PC-3 (cell line): ENCODE data around the gene MZT2B. TPM values are rescaled to one million over a fixed set of nuclear protein-coding genes. Genes with fewer than 3 reads are reported as not detected.
"Not testable (repeated sequence)": the region's sequence is repeated elsewhere in the genome, so short reads cannot be mapped to it uniquely, and the experiment has no call there.

Experiments used
- ATAC-seq: fragments of 200-7000 bp; cut with Tn5 transposase; 2 replicates; pipeline ENCODE4 v1.9.1; 2020; ENCODE audit warnings: mild to moderate bottlenecking, moderate library complexity
- BruUV-seq: library from RNA; stranded (reverse); fragments of 400-500 nt; replicated peaks from 2 replicates; lab custom pipeline; 2021; lab: Mats Ljungman, UMichigan
- CTCF ChIA-PET: fragments of 300-600 bp; sonication (Branson Sonifier 250); formaldehyde crosslinking; loops from one replicate; lab custom pipeline; 2022; ENCODE audit warnings: antibody characterized with exemption; lab: Charles Lee
- POLR2A ChIA-PET: fragments of 300-600 bp; sonication (Branson Sonifier 250); formaldehyde crosslinking; loops from one replicate; lab custom pipeline; 2022; ENCODE audit warnings: antibody characterized with exemption; ENCODE audit not compliant: unreplicated experiment; lab: Charles Lee
- DNase-seq: peaks from one replicate; pipeline ENCODE4 v3.0.0-alpha.2; 2015
- H2AFZ ChIP-seq: fragments of 300-600 bp; sonication (generic); 2 replicates; pipeline ENCODE4 v1.6.0; 2016; ENCODE audit warnings: antibody characterized with exemption, low read length
- H3F3A ChIP-seq: fragments of 300-600 bp; sonication (generic); one replicate; pipeline ENCODE4 v1.6.0; 2017; ENCODE audit warnings: antibody characterized with exemption, low read length, control low read depth, mild to moderate bottlenecking; ENCODE audit not compliant: unreplicated experiment
- H3K27ac ChIP-seq: fragments of 300-600 bp; sonication (generic); 2 replicates; pipeline ENCODE4 v1.5.1; 2016; ENCODE audit warnings: mild to moderate bottlenecking, low read length
- H3K27me3 ChIP-seq: fragments of 300-600 bp; sonication (generic); 2 replicates; pipeline ENCODE4 v1.6.1; 2016; ENCODE audit warnings: low read length, mixed read lengths
- H3K36me3 ChIP-seq: fragments of 300-600 bp; sonication (generic); 2 replicates; pipeline ENCODE4 v1.6.1; 2016; ENCODE audit warnings: low read depth, mixed run types, low read length, mixed read lengths
- H3K4me1 ChIP-seq: fragments of 300-600 bp; sonication (generic); 2 replicates; pipeline ENCODE4 v1.5.1; 2016; ENCODE audit warnings: low read length; ENCODE audit not compliant: insufficient read depth
- H3K4me2 ChIP-seq: fragments of 300-600 bp; sonication (generic); 2 replicates; pipeline ENCODE4 v1.6.0; 2016; ENCODE audit warnings: low read length
- H3K4me3 ChIP-seq: fragments of 300-600 bp; sonication (generic); 2 replicates; pipeline ENCODE4 v1.5.1; 2016; ENCODE audit warnings: mild to moderate bottlenecking, low read length, mixed read lengths
- H3K79me2 ChIP-seq: fragments of 300-600 bp; sonication (generic); 2 replicates; pipeline ENCODE4 v1.6.1; 2017; ENCODE audit warnings: low read length, mixed read lengths
- H3K9ac ChIP-seq: fragments of 300-600 bp; sonication (generic); 2 replicates; pipeline ENCODE4 v1.6.0; 2016; ENCODE audit warnings: mild to moderate bottlenecking, low read length
- H3K9me2 ChIP-seq: fragments of 300-600 bp; sonication (generic); replicated peaks from 2 replicates; pipeline ENCODE4 v1.6.1; 2016; ENCODE audit warnings: mixed run types, low read length, mixed read lengths
- H3K9me3 ChIP-seq: fragments of 300-600 bp; sonication (generic); 2 replicates; pipeline ENCODE4 v1.6.1; 2016; ENCODE audit warnings: low read length, mixed read lengths
- H4K20me1 ChIP-seq: fragments of 300-600 bp; sonication (generic); 2 replicates; pipeline ENCODE4 v1.6.1; 2016; ENCODE audit warnings: low read length, mixed read lengths
- EZH2 ChIP-seq: fragments of 300-600 bp; sonication (generic); IDR thresholded peaks from one replicate; pipeline ENCODE4 v1.6.1; 2017; ENCODE audit warnings: antibody characterized with exemption, mild to moderate bottlenecking, low read length; ENCODE audit not compliant: unreplicated experiment
- EZH2phosphoT487 ChIP-seq: fragments of 300-600 bp; sonication (generic); IDR thresholded peaks from 2 replicates; pipeline ENCODE4 v1.6.1; 2018; ENCODE audit warnings: mild to moderate bottlenecking, antibody characterized with exemption, low read length, borderline replicate concordance
- intact Hi-C: fragments of 100-400 bp; cut with micrococcal nuclease; formaldehyde crosslinking; loops from 2 replicates; pipeline ENCODE4 v1.9.0; 2023
- total RNA-seq: library from RNA; depleted of rRNA; stranded (reverse); fragments of >200 nt; gene quantifications from 2 replicates; pipeline ENCODE4 v1.2.3, GENCODE V29; 2014
- TF ChIP-seq, protein P1 (sequence below): fragments of 300-600 bp; sonication (generic); conservative IDR thresholded peaks from 2 replicates; pipeline ENCODE4 v1.5.1; 2017; ENCODE audit warnings: antibody characterized with exemption, low read depth, mild to moderate bottlenecking, low read length

The MZT2B gene
- total RNA-seq, 1 experiment from 2014 or later: 502 TPM

DNA sequence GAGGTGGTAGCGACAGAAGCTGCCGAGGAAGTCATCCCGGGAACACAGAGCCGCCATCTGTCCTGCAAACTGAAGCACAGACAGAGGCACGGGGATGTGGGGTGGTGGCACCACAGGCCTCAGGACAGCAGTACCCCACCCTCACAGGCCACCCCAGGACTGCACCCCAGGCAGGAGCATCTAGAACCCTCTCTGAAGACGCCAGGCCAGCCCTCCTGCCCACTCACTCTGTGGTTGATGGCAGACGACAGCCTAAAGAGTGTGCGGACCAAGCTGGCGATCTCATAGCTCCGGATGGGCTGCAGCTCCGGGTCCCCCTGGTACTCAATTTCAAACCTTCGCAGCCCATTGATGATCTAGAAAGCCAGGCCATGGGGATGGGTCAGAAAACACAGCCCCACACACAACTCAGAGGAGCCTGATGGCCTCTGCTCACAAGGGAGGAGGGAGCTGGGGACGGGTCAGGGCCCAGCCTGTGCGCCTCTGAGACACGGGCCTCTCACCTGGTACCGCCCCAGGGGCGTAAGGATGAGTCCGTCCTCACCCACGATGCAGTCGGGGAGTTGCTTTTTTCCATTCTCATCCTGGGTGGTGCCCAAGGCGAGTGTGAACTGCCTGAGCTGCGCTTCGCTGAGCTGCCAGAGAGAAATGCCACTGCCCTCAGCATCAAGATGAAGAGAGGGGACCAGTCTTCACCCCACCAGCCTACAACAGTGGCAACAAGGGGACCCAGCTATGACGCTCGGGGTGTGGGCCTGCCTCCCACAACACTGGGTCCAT, 29.1 kb upstream of the MZT2B start:
- CTCF ChIA-PET: no interaction called here

DNA sequence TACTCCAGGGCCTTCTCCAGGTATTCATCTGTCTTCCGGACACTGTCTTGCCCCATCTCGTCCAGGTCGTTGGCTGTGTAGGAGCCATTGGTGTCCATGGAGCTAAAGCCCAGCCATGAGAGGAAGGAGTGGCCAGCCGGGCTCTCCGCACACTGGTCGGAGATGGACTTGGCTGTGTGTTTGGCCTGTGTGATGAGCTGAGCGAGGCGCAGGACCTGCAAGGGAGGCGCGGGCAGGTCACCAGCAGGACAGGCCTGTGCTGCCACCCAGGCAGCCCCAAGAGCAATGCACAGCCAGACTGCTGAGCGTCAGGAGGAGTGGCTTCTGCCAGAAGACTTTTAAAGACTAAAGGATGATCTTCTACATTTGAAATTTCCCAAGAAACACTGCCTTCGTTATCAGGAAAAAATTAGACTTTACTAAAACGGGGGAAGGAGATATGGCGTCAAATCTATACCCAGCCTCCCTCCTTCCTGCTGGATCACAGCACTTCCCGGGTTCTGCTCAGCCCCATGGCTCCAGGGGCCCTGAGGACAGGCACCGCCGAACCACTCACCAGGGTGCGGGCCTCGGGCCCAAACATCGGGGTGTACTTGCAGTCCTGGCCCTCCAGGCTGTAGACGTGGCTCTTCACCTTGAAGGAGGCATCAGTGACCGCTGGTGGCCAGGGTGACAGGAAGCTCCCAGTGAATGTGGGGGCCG, 28.2 kb upstream of the MZT2B start:
- H3K4me2 ChIP-seq, CTCF ChIA-PET, POLR2A ChIA-PET: not testable (repeated sequence)

More for the DNA sequence above, 29.1 kb upstream of the MZT2B start:
- no peak for DNase-seq
- H2AFZ ChIP-seq: no peak overlapping the region
- intact Hi-C loops: no loop called here
- H3K4me1 ChIP-seq: no peaks in the 10 kb centered on the region
- TF ChIP-seq EZH2: no peak
- H4K20me1 ChIP-seq: no peaks in the 10 kb centered on the region
- no peak overlapping the region for H3K4me3 ChIP-seq
- ATAC-seq: no peak
- POLR2A ChIA-PET: no interaction called here
- no peaks in the 10 kb centered on the region for H3K36me3 ChIP-seq
- no peaks in the 10 kb centered on the region for H3K79me2 ChIP-seq
- no peak overlapping the region for H3K9ac ChIP-seq
- no peaks in the 10 kb centered on the region for H3K27me3 ChIP-seq
- no peak overlapping the region for H3K4me2 ChIP-seq
- H3F3A ChIP-seq: no peaks in the 10 kb centered on the region
- H3K27ac ChIP-seq: no peak overlapping the region
- H3K9me3 ChIP-seq: no peaks in the 10 kb centered on the region
- H3K9me2 ChIP-seq: no peaks in the 10 kb centered on the region
- no TSS peak for BruUV-seq

DNA sequence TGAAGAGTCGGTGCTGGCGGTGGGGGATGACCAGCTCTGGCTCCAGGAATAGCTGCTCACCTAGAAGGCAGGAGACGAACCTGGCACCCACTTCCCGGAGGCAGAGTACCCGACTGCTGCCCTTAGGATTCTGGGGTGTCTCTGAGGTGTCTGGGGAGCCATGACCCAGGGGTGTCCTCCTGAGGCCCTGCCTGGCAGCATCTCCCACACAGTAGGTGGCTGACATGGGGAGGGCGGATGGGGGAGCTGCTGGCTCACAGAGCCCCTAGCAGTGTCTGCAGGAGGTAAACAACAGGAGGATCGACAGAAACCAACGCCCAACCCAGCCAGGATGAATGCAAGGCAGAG, 27.7 kb upstream of the MZT2B start:
- POLR2A ChIA-PET, H3K27ac ChIP-seq, ATAC-seq, H3K79me2 ChIP-seq, H3K36me3 ChIP-seq, CTCF ChIA-PET, H3K4me1 ChIP-seq, H2AFZ ChIP-seq, intact Hi-C loops, H3K9me3 ChIP-seq, DNase-seq, H3K9ac ChIP-seq, H3K27me3 ChIP-seq, H3K4me2 ChIP-seq, H3K9me2 ChIP-seq, H3F3A ChIP-seq, H4K20me1 ChIP-seq, BruUV-seq, H3K4me3 ChIP-seq: not testable (repeated sequence)

More for the DNA sequence above, 28.2 kb upstream of the MZT2B start:
- H3K79me2 ChIP-seq, H4K20me1 ChIP-seq, H3F3A ChIP-seq, H3K9ac ChIP-seq, H2AFZ ChIP-seq, DNase-seq, intact Hi-C loops, H3K9me3 ChIP-seq, H3K36me3 ChIP-seq, H3K27ac ChIP-seq, H3K27me3 ChIP-seq, H3K9me2 ChIP-seq, H3K4me1 ChIP-seq, BruUV-seq, H3K4me3 ChIP-seq, ATAC-seq: not testable (repeated sequence)

DNA sequence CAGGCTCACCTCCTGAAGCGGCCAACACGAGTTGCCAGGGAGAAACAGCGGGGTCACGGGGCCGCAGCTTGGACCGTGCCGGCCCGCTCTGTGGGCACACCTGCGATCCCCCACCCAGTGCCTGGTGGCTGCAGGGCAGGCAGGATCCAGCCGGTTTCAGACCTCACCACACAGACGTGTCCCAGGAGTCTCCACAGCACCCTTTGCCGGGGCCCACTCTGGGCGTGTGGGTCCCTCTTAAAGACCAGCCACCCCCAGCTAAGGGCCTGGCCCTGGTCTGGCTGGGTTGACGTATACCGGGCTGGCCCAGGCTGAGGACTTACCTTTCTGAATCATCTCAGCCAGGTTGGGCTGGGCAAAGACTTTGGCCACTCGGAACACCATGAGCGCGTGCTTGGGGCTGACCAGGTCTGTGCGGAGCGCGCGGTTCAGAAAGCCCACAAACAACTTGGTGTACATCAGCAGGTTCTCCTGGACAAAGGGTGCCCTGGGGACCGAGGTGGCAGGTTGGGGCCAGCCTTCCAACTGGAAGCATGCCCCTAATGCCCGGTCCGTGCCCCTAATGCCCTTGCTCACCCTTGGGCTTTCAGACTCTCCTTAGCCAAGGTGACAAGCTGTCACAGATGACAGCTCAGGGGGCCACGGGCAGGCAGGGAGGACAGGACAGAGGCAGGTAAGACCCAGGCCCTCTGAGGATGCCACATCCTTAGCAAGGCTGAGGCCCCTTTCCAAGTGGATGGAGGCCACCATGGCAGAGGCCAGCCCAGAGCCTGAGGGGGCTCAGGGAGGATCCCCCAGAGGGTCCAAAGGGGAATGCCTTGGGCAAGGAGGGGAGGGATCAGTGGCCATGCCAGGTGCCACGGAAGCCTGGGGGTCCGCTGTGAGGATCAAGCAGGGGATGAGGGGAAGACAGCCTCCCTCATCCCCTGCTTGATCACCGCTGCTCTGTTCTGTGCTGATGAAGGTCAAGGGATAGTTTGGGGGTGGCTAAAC, 27.0 kb upstream of the MZT2B start:
- no TSS peak for BruUV-seq
- no peaks in the 10 kb centered on the region for H3K27me3 ChIP-seq
- no peaks in the 10 kb centered on the region for H3K4me1 ChIP-seq
- H3K4me3 ChIP-seq: no peak overlapping the region
- no peaks in the 10 kb centered on the region for H4K20me1 ChIP-seq
- H3K4me2 ChIP-seq: no peak overlapping the region
- no peaks in the 10 kb centered on the region for H3F3A ChIP-seq
- no peaks in the 10 kb centered on the region for H3K9me2 ChIP-seq
- ChIA-PET CTCF (no interaction called here), POLR2A (no interaction called here)
- DNase-seq (no peak), ATAC-seq (no peak)
- no peak overlapping the region for H3K27ac ChIP-seq
- H3K9me3 ChIP-seq: no peaks in the 10 kb centered on the region
- no peaks in the 10 kb centered on the region for H3K36me3 ChIP-seq
- H2AFZ ChIP-seq: no peak overlapping the region
- TF ChIP-seq EZH2phosphoT487 (no peak), EZH2 (no peak)
- TF ChIP-seq, protein P1, sequence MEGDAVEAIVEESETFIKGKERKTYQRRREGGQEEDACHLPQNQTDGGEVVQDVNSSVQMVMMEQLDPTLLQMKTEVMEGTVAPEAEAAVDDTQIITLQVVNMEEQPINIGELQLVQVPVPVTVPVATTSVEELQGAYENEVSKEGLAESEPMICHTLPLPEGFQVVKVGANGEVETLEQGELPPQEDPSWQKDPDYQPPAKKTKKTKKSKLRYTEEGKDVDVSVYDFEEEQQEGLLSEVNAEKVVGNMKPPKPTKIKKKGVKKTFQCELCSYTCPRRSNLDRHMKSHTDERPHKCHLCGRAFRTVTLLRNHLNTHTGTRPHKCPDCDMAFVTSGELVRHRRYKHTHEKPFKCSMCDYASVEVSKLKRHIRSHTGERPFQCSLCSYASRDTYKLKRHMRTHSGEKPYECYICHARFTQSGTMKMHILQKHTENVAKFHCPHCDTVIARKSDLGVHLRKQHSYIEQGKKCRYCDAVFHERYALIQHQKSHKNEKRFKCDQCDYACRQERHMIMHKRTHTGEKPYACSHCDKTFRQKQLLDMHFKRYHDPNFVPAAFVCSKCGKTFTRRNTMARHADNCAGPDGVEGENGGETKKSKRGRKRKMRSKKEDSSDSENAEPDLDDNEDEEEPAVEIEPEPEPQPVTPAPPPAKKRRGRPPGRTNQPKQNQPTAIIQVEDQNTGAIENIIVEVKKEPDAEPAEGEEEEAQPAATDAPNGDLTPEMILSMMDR: no peak
- H3K79me2 ChIP-seq: no peaks in the 10 kb centered on the region
- intact Hi-C loops: no loop called here
- no peak overlapping the region for H3K9ac ChIP-seq
